ENCODE data around the gene DBH.

- TF ChIP-seq SIN3A (IDR thresholded peaks at IDR 0.05; ENCODE audit: borderline replicate concordance, insufficient read depth, low read length), result no peak
- TF ChIP-seq TAF1 (IDR thresholded peaks at IDR 0.05; ENCODE audit: borderline replicate concordance, insufficient read depth, low read length), result no peak
- no peak for TF ChIP-seq REST (IDR thresholded peaks at IDR 0.05; ENCODE audit: insufficient read depth in 1 of 2, low read depth in 2 of 2, low read length in 2 of 2)
- no peak for TF ChIP-seq POLR2AphosphoS5 (IDR thresholded peaks at IDR 0.05; ENCODE audit: low read depth, low read length)
- no peak for TF ChIP-seq FOXP2 (optimal IDR thresholded peaks at IDR 0.05; ENCODE audit: borderline replicate concordance, extremely low read depth, extremely low read length, insufficient read depth)
These were observed 37.1 kb downstream of the DBH start for GRCh38 chr9:133673258-133673655.
